ENCODE results near the gene HELZ2.
A peak's percentile ranks its signal among the peaks of the same experiment; 100 is the strongest.

HELZ2 gene

GRCh38 chr20:63598479-63599395 lies 24.7 kb upstream of the HELZ2 start:
- Mint-ChIP-seq H3K27ac (peak overlapping the region; percentile 59), H3K27me3 (ENCODE audit: low read depth, poor library complexity) (no peaks in the 10 kb centered on the region), H3K4me1 (no peaks in the 10 kb centered on the region), H3K36me3 (ENCODE audit: low read depth) (peaks cover 34% of the 10 kb centered on the region), H3K4me3 (no peak overlapping the region), H3K9me3 (no peaks in the 10 kb centered on the region)
- TF ChIP-seq CTCF (IDR thresholded peaks at IDR 0.05) = no peak
- DNase-seq = no peak

GRCh38 chr20:63597651-63598478 lies 23.8 kb upstream of the HELZ2 start:
- H3K36me3 Mint-ChIP-seq (ENCODE audit: low read depth) = peaks cover 37% of the 10 kb centered on the region
- H3K27me3 Mint-ChIP-seq (ENCODE audit: low read depth, poor library complexity) = no peaks in the 10 kb centered on the region
- H3K4me3 Mint-ChIP-seq = no peak overlapping the region
- no peak overlapping the region for H3K27ac Mint-ChIP-seq
- H3K9me3 Mint-ChIP-seq = no peaks in the 10 kb centered on the region
- H3K4me1 Mint-ChIP-seq = no peaks in the 10 kb centered on the region
- no peak for TF ChIP-seq CTCF (IDR thresholded peaks at IDR 0.05)
- DNase-seq = no peak

- Mint-ChIP-seq H3K27me3 (ENCODE audit: low read depth, poor library complexity) (no peaks in the 10 kb centered on the region), H3K36me3 (ENCODE audit: low read depth) (peaks cover 29% of the 10 kb centered on the region), H3K4me3 (no peak overlapping the region), H3K9me3 (no peaks in the 10 kb centered on the region), H3K4me1 (no peaks in the 10 kb centered on the region), H3K27ac (no peak overlapping the region)
- TF ChIP-seq CTCF (IDR thresholded peaks at IDR 0.05) = no peak
- DNase-seq = no peak
Observed at GRCh38 chr20:63596423-63596822, 22.4 kb upstream of the HELZ2 start.

- no peak overlapping the region for H3K27ac Mint-ChIP-seq
- no peak overlapping the region for H3K4me3 Mint-ChIP-seq
- no peaks in the 10 kb centered on the region for H3K27me3 Mint-ChIP-seq (ENCODE audit: low read depth, poor library complexity)
- no peaks in the 10 kb centered on the region for H3K4me1 Mint-ChIP-seq
- no peak for DNase-seq
- TF ChIP-seq CTCF (IDR thresholded peaks at IDR 0.05) = no peak
- H3K9me3 Mint-ChIP-seq = no peaks in the 10 kb centered on the region
- H3K36me3 Mint-ChIP-seq (ENCODE audit: low read depth) = peaks cover 27% of the 10 kb centered on the region
Observed at GRCh38 chr20:63595416-63596127, 21.5 kb upstream of the HELZ2 start.

GRCh38 chr20:63594043-63594561 lies 20.1 kb upstream of the HELZ2 start:
- no peak for TF ChIP-seq CTCF (IDR thresholded peaks at IDR 0.05)
- Mint-ChIP-seq H3K27ac (no peak overlapping the region), H3K36me3 (ENCODE audit: low read depth) (peaks cover 19% of the 10 kb centered on the region), H3K4me3 (no peak overlapping the region), H3K9me3 (no peaks in the 10 kb centered on the region), H3K4me1 (no peaks in the 10 kb centered on the region), H3K27me3 (ENCODE audit: low read depth, poor library complexity) (no peaks in the 10 kb centered on the region)
- DNase-seq = no peak
